HepG2 (cell line): ENCODE data around the gene BLOC1S1. TPM values are rescaled to one million over a fixed set of nuclear protein-coding genes. Genes with fewer than 3 reads are reported as not detected.
A peak's percentile ranks its signal among the peaks of the same experiment; 100 is the strongest.

Experiments used
- BRCA1 ChIP-seq: sonication (generic); formaldehyde crosslinking; IDR thresholded peaks from 2 replicates; pipeline ENCODE4 v1.4.0; 2020; ENCODE audit warnings: missing genetic modification reagents
- HIC2 ChIP-seq: sonication (generic); formaldehyde crosslinking; IDR thresholded peaks from 2 replicates; pipeline ENCODE4 v1.9.0; 2022; ENCODE audit warnings: low read depth, missing genetic modification reagents
- KAT8 ChIP-seq: IDR thresholded peaks from 2 replicates; pipeline ENCODE4 v1.6.1; 2016; ENCODE audit warnings: missing genetic modification reagents, missing compliant biosample characterization
- KLF16 ChIP-seq, 2 experiments: sonication (generic) in 1 of 2; formaldehyde crosslinking in 1 of 2; IDR thresholded peaks; 2 replicates each; pipeline versions ENCODE4 v1.6.1 to v1.8.0; 2016 to 2023; ENCODE audit warnings: missing genetic modification reagents in 2 of 2, missing compliant biosample characterization in 1 of 2
- NFATC3 ChIP-seq: sonication (generic); formaldehyde crosslinking; IDR thresholded peaks from 2 replicates; pipeline ENCODE4 v1.5.1; 2020; ENCODE audit warnings: mild to moderate bottlenecking, missing genetic modification reagents
- NR2F2 ChIP-seq: IDR thresholded peaks from 2 replicates; pipeline ENCODE4 v1.6.1; 2012; ENCODE audit warnings: low read depth, inconsistent platforms, borderline replicate concordance
- PCBP2 ChIP-seq: fragments of 200-400 bp; formaldehyde crosslinking; optimal IDR thresholded peaks from 2 replicates; pipeline ENCODE3; 2018; ENCODE audit warnings: low read length, low read depth; ENCODE audit not compliant: poor library complexity, severe bottlenecking
- RARA ChIP-seq: IDR thresholded peaks from 2 replicates; pipeline ENCODE4 v1.6.1; 2016; ENCODE audit warnings: missing genetic modification reagents, missing compliant biosample characterization
- REXO4 ChIP-seq: sonication (generic); formaldehyde crosslinking; IDR thresholded peaks from 2 replicates; pipeline ENCODE4 v1.8.0; 2022; ENCODE audit warnings: missing genetic modification reagents, mild to moderate bottlenecking, borderline replicate concordance
- RFX1 ChIP-seq: fragments of 450-650 bp; IDR thresholded peaks from 2 replicates; pipeline ENCODE4 v1.6.1; 2017
- SMC3 ChIP-seq: IDR thresholded peaks from 2 replicates; pipeline ENCODE4 v1.6.1; 2011; ENCODE audit warnings: low read length, improper control_type of control experiment
- TOE1 ChIP-seq: sonication (generic); formaldehyde crosslinking; IDR thresholded peaks from 2 replicates; pipeline ENCODE4 v1.4.0; 2020; ENCODE audit warnings: mild to moderate bottlenecking, missing genetic modification reagents
- ZFP36L2 ChIP-seq: sonication (generic); formaldehyde crosslinking; IDR thresholded peaks from 2 replicates; pipeline ENCODE4 v1.4.0; 2020; ENCODE audit warnings: missing genetic modification reagents
- ZFP41 ChIP-seq: sonication (generic); formaldehyde crosslinking; IDR thresholded peaks from 2 replicates; pipeline ENCODE4 v1.4.0; 2020; ENCODE audit warnings: mild to moderate bottlenecking, missing genetic modification reagents, borderline replicate concordance
- ZNF10 ChIP-seq: sonication (generic); formaldehyde crosslinking; IDR thresholded peaks from 2 replicates; pipeline ENCODE4 v1.4.0; 2020; ENCODE audit warnings: mild to moderate bottlenecking, low read depth, missing genetic modification reagents, borderline replicate concordance
- ZNF687 ChIP-seq: sonication (generic); formaldehyde crosslinking; IDR thresholded peaks from 2 replicates; pipeline ENCODE4 v1.5.1; 2020; ENCODE audit warnings: mild to moderate bottlenecking, missing genetic modification reagents, moderate library complexity
- ZNF724P ChIP-seq: sonication (generic); formaldehyde crosslinking; IDR thresholded peaks from 2 replicates; pipeline ENCODE4 v1.8.0; 2022; ENCODE audit warnings: missing genetic modification reagents, borderline replicate concordance
- polyA plus RNA-seq, 8 experiments: library from polyadenylated mRNA; depleted of rRNA in 3 of 8; stranded (reverse) in 7 of 8; unstranded in 1 of 8; fragments of >200 nt; fragmentation: Illumina TruSeq in 4 of 8; extraction: Trizol in 4 of 8; gene quantifications; 2 replicates each; pipeline versions ENCODE4 v1.2.1 to v1.2.3, GENCODE V29; 2011 to 2016; ENCODE audit warnings: low read depth in 4 of 8, missing spikeins in 1 of 8, mixed read lengths in 1 of 8; ENCODE audit not compliant: insufficient read depth in 1 of 8
- total RNA-seq, 5 experiments: library from RNA; depleted of rRNA; stranded (reverse); fragments of >200 nt; fragmentation: Illumina TruSeq; extraction: Trizol; gene quantifications; 2 replicates each; pipeline ENCODE4 v1.2.3, GENCODE V29; 2016; ENCODE audit warnings: low read depth in 1 of 5
- TF ChIP-seq, protein P1 (sequence below): sonication (generic); formaldehyde crosslinking; IDR thresholded peaks from 2 replicates; pipeline ENCODE4 v1.8.0; 2023; ENCODE audit warnings: mild to moderate bottlenecking, missing genetic modification reagents
- TF ChIP-seq, protein P2 (sequence below): sonication (generic); formaldehyde crosslinking; IDR thresholded peaks from 2 replicates; pipeline ENCODE4 v1.5.0; 2020; ENCODE audit warnings: mild to moderate bottlenecking, missing genetic modification reagents

Gene BLOC1S1
- total and polyA plus RNA-seq, 2 of the 13 experiments (the other 11 are each of a cell fraction or from before 2014, with no cell fraction given), result 55.1 to 95.3 TPM

DNA sequence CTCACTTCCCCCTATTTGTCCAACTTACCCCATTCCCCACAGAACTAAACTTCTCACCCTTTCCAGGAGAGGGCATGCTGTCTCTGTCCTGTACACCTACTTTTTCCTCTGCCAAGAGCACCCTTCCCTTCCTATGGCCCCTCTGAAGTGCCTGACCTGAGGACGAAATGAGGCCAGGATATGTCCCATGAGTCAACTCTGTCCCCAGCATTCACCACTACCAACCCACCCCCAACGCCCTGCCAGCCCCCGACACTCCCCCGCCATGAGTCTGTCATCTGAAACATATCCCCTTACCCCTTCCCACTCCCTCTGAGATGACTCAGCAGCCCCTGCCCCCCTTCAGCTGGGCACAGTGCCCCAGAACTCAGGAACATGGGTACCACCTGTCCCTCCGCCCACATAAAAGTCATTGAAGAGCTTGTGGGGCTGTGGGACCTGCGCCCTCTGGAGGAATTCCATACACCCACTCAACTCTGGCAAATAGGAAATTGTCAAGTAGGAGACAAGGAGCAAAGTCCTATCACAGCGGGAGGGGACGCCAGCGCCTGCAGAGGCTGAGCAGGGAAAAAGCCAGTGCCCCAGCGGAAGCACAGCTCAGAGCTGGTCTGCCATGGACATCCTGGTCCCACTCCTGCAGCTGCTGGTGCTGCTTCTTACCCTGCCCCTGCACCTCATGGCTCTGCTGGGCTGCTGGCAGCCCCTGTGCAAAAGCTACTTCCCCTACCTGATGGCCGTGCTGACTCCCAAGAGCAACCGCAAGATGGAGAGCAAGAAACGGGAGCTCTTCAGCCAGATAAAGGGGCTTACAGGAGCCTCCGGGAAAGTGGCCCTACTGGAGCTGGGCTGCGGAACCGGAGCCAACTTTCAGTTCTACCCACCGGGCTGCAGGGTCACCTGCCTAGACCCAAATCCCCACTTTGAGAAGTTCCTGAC, 34.4 kb upstream of the BLOC1S1 start (continued):
- TF ChIP-seq ZFP41 (CRISPR knock-in tag), result no peak
- TF ChIP-seq, protein P1, sequence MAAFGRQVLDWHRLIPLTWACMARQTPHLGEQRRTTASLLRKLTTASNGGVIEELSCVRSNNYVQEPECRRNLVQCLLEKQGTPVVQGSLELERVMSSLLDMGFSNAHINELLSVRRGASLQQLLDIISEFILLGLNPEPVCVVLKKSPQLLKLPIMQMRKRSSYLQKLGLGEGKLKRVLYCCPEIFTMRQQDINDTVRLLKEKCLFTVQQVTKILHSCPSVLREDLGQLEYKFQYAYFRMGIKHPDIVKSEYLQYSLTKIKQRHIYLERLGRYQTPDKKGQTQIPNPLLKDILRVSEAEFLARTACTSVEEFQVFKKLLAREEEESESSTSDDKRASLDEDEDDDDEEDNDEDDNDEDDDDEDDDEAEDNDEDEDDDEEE (CRISPR knock-in tag), result no peak
- no peak for TF ChIP-seq ZFP36L2 (CRISPR knock-in tag)
- no peak for TF ChIP-seq PCBP2
- TF ChIP-seq NR2F2, result no peak; the same call in 1 of the 2 replicates
- TF ChIP-seq HIC2, result peak; percentile 93
- TF ChIP-seq KLF16 (CRISPR knock-in tag; IDR thresholded peaks at IDR 0.05), result peak in 1 of 2 experiments; percentile 55; a peak in 1 of 4 replicates
- TF ChIP-seq ZNF687, result peak; percentile 82
- TF ChIP-seq RARA (CRISPR knock-in tag), result no peak
- TF ChIP-seq, protein P2, sequence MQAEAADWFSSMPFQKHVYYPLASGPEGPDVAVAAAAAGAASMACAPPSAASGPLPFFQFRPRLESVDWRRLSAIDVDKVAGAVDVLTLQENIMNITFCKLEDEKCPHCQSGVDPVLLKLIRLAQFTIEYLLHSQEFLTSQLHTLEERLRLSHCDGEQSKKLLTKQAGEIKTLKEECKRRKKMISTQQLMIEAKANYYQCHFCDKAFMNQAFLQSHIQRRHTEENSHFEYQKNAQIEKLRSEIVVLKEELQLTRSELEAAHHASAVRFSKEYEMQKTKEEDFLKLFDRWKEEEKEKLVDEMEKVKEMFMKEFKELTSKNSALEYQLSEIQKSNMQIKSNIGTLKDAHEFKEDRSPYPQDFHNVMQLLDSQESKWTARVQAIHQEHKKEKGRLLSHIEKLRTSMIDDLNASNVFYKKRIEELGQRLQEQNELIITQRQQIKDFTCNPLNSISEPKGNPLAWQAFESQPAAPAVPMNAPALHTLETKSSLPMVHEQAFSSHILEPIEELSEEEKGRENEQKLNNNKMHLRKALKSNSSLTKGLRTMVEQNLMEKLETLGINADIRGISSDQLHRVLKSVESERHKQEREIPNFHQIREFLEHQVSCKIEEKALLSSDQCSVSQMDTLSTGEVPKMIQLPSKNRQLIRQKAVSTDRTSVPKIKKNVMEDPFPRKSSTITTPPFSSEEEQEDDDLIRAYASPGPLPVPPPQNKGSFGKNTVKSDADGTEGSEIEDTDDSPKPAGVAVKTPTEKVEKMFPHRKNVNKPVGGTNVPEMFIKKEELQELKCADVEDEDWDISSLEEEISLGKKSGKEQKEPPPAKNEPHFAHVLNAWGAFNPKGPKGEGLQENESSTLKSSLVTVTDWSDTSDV (CRISPR knock-in tag), result no peak
- no peak for TF ChIP-seq TOE1 (CRISPR knock-in tag)
- no peak; the same call in 1 of the 2 replicates for TF ChIP-seq BRCA1
- no peak for TF ChIP-seq ZNF10 (CRISPR knock-in tag)
- peak; percentile 81 for TF ChIP-seq KAT8 (CRISPR knock-in tag)
- TF ChIP-seq ZNF724P, result no peak
- TF ChIP-seq REXO4 (CRISPR knock-in tag), result no peak
- peak; percentile 33; the same call in 1 of the 2 replicates for TF ChIP-seq SMC3
- no peak for TF ChIP-seq RFX1
- TF ChIP-seq NFATC3, result no peak
